Lung (tissue), 12 donors: ENCODE measurements around the gene ULBP2. TPM values are rescaled to one million over a fixed set of nuclear protein-coding genes. Genes with fewer than 3 reads are reported as not detected.

Source experiments
- ATAC-seq: fragments of 200-7000 bp; cut with Tn5 transposase; one replicate; pipeline ENCODE4 v1.9.1; 2020; ENCODE audit warnings: moderate number of reproducible peaks; ENCODE audit not compliant: insufficient read depth, low FRiP score
- DNase-seq, 3 donors: peaks; one replicate each; pipeline ENCODE4 v3.0.0-alpha.2; 2013 to 2017
- H3K27ac ChIP-seq, 2 donors: one replicate each; pipeline ENCODE4 v1.5.1; 2013; ENCODE audit warnings: mild to moderate bottlenecking in 2 of 2, moderate library complexity in 2 of 2, control low read depth in 1 of 2, inconsistent platforms in 1 of 2, low read depth in 1 of 2, low read length in 1 of 2
- H3K27me3 ChIP-seq, 3 donors: one replicate each; pipeline ENCODE4 v1.5.1; 2013; ENCODE audit warnings: low read length in 2 of 3; ENCODE audit not compliant: control insufficient read depth in 3 of 3, insufficient read depth in 3 of 3
- H3K36me3 ChIP-seq, 4 donors: one replicate each; pipeline ENCODE4 v1.5.1; 2013; ENCODE audit warnings: low read length in 4 of 4, mild to moderate bottlenecking in 1 of 4, moderate library complexity in 1 of 4; ENCODE audit not compliant: control insufficient read depth in 4 of 4, insufficient read depth in 4 of 4
- H3K4me1 ChIP-seq, 5 donors: one replicate each; pipeline ENCODE4 v1.5.1; 2013; ENCODE audit warnings: low read length in 5 of 5, mild to moderate bottlenecking in 2 of 5, moderate library complexity in 1 of 5; ENCODE audit not compliant: control insufficient read depth in 5 of 5, insufficient read depth in 5 of 5
- H3K4me3 ChIP-seq: one replicate; pipeline ENCODE4 v1.5.1; 2013; ENCODE audit warnings: mild to moderate bottlenecking, control low read depth, moderate library complexity
- H3K9ac ChIP-seq, 2 donors: one replicate each; pipeline ENCODE4 v1.5.1; 2013; ENCODE audit warnings: low read length in 2 of 2, control low read depth in 1 of 2; ENCODE audit not compliant: insufficient read depth in 1 of 2
- H3K9me3 ChIP-seq, 4 donors: one replicate each; pipeline ENCODE4 v1.5.1; 2013; ENCODE audit warnings: low read length in 3 of 4, mild to moderate bottlenecking in 1 of 4, moderate library complexity in 1 of 4; ENCODE audit not compliant: control insufficient read depth in 4 of 4, insufficient read depth in 3 of 4
- WGBS, 2 donors: extraction: QIAGEN DNeasy Blood & Tissue Kit; methylation state at CpG; one replicate each; pipeline ENCODE4 v1.1.7; 2013; 5-methylcytosine and 5-hydroxymethylcytosine counted together
- polyA plus RNA-seq, 2 donors: library from polyadenylated mRNA; stranded (reverse); fragments of 200-250 nt; gene quantifications; one replicate each; pipeline ENCODE4 v1.2.1, GENCODE V29; 2013
- total RNA-seq, 2 donors: library from RNA; depleted of rRNA in 1 of 2; stranded (reverse); fragments of >200 nt in 1 of 2; gene quantifications; one replicate each; pipeline ENCODE4 v1.2.1, GENCODE V29; 2014 to 2021
- TF ChIP-seq, protein P1 (sequence below): IDR thresholded peaks from 2 replicates; pipeline ENCODE4 v1.5.1; 2012; ENCODE audit warnings: mild to moderate bottlenecking; ENCODE audit errors: control extremely low read depth, extremely low read depth
- donor health status: control.
- donor health status: control.
- donor health status: Bipolar disorder and iron deficiency.
- donor health status: healthy.
- donor health status: DM: yes; HTN: yes; CAD: no.

The ULBP2 gene
- total and polyA plus RNA-seq, 4 donors, result 1.2 to 6.2 (median 2.7) TPM

DNA sequence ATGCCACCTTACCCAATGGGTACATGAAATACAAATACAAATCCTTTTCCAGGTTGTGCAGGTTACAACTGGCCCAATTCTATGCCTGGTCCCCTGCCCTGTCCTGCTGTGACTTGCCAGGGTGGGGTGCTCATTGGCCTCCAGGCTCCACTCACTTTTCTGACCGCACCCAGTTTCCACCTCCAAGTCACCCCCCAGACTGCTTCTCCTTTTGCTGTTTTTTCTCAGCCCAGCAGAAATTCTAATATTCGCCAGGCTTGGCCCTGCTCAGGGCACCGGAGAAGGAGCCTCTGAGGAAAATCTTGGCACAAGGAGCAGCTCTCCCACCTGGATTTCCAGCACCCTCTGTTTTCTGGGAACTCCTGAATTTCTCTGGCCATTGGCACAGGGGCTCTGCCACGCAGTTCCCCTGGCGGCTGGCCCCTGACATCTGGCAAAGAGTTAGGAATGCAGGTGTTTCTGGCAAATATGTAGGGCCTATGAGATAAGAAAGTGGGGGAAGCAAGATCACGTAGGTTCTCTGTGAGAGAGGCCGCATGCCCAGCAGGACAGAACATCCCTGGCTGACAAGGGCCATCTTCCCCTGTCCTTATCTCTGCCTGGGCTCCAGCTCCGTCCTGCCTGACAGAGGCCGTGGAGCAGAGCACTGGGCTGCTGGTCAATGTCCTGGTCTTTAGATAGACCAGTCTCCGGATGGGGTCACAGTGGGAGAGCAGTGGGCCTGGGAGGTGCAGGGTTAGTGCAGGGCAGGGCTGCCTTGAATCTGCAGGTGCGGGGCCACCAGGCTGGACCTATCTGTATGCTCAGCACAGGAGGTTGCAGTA lies 41.0 kb upstream of the ULBP2 start:
- Histone ChIP-seq H3K27me3 (no peaks in the 10 kb centered on the region), H3K9ac (no peak overlapping the region), H3K36me3 (no peaks in the 10 kb centered on the region), H3K9me3 (no peaks in the 10 kb centered on the region), H3K4me1 (peaks cover 0 to 14% (median 8%) of the 10 kb centered on the region in 5 donors), H3K27ac (no peak overlapping the region), H3K4me3 (no peak overlapping the region)
- WGBS, 2 donors, result 92 to 95% methylated on average over 11 of the region's 11 CpGs
- TF ChIP-seq, protein P1, sequence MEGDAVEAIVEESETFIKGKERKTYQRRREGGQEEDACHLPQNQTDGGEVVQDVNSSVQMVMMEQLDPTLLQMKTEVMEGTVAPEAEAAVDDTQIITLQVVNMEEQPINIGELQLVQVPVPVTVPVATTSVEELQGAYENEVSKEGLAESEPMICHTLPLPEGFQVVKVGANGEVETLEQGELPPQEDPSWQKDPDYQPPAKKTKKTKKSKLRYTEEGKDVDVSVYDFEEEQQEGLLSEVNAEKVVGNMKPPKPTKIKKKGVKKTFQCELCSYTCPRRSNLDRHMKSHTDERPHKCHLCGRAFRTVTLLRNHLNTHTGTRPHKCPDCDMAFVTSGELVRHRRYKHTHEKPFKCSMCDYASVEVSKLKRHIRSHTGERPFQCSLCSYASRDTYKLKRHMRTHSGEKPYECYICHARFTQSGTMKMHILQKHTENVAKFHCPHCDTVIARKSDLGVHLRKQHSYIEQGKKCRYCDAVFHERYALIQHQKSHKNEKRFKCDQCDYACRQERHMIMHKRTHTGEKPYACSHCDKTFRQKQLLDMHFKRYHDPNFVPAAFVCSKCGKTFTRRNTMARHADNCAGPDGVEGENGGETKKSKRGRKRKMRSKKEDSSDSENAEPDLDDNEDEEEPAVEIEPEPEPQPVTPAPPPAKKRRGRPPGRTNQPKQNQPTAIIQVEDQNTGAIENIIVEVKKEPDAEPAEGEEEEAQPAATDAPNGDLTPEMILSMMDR, result no peak
- no peak for ATAC-seq
- DNase-seq, result no peak

DNA sequence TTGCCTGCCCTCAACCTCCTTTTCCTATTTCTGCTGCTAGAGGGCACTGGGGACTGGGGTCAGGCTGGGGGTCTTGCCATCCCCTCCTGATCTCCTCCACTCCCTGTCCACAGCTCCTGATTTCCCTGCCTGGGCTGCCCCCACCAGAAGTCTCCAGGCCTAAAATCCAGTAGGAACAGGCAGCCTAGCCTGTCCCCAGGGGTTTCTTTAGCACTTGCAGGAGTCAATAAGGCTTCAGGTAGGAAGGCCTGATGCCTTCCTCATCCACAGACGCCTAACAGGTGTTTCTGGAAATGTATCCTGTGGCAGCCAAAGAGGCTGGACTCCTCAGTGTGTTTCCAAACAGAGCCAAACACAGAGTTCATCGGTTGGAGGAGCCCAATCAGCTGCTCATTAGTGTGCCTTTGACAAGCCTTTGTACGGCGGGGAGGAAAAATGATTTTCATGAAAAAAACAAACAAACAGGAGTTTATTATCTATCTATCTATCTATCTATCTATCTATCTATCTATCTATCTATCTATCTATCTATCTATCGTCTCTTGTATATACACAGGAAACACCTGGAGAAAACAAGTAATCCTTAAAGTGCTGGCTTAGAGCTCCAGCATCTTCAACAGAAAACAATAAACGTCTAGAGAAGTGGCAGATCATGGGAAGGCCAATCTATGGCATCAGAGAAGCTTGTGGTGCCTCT lies 40.2 kb upstream of the ULBP2 start:
- Histone ChIP-seq H3K4me3 (no peak overlapping the region), H3K27me3 (no peaks in the 10 kb centered on the region), H3K4me1 (peaks cover 0 to 7% (median under 1%) of the 10 kb centered on the region in 5 donors), H3K9ac (no peak overlapping the region), H3K9me3 (peaks cover 0 to 3% (median 0%) of the 10 kb centered on the region in 4 donors), H3K36me3 (no peaks in the 10 kb centered on the region), H3K27ac (no peak overlapping the region)
- ATAC-seq, result no peak
- DNase-seq, result no peak
- WGBS, 2 donors, result 84 to 91% methylated on average over 6 of the region's 6 CpGs
- TF ChIP-seq, protein P1, result no peak

DNA sequence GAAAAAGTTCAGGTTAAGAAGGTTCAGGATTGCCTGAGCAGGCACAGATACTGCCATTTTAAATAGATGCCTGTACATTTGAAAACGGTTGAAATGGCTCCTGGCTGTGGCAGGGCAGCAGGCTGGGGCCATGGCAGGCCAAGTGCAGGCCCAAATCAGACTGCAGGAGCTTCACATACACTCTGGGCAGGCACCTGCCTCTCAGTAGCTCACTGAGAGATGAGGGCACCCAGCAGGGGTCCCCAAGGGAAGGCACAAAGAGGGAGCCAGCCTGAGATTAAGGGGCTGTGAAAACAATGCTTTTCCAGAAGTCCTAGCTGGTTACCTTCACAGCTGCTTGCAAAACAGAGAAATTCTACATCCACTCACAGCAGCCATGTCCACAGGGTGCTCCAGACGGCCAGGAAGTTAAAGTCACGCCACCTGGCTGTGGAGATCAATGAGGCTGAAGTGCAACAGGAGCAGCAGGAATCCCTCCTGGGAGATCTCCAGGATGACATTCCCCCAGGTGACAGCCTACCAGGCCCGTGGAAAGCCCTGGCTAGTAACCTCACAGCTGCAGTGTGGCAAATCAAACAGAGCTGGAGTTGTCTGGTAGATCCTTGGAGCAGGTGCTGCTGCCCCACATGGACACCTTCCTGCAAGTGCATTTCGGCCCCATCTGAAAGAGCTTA lies 37.7 kb upstream of the ULBP2 start:
- H3K9ac ChIP-seq, result no peak overlapping the region
- TF ChIP-seq, protein P1, result no peak
- H3K4me3 ChIP-seq, result no peak overlapping the region
- H3K27me3 ChIP-seq, result no peaks in the 10 kb centered on the region
- peaks cover 0 to 4% (median 0%) of the 10 kb centered on the region in 5 donors for H3K4me1 ChIP-seq
- H3K9me3 ChIP-seq, result peaks cover 0 to 8% (median 0%) of the 10 kb centered on the region in 4 donors
- ATAC-seq, result no peak
- no peak overlapping the region for H3K27ac ChIP-seq
- H3K36me3 ChIP-seq, result no peaks in the 10 kb centered on the region
- no peak for DNase-seq
- 82 to 94% methylated on average over 5 of the region's 5 CpGs for WGBS, 2 donors
